CD4-positive, CD25-positive, alpha-beta regulatory T cell (primary cell): ENCODE measurements around the gene YPEL2. TPM values are rescaled to one million over a fixed set of nuclear protein-coding genes. Genes with fewer than 3 reads are reported as not detected.

Source experiments
- ATAC-seq, 2 donors: fragments of 150-1000 bp; cut with Tn5 transposase; one replicate each; pipeline ENCODE4 v1.10.0; 2021; ENCODE audit warnings: low read depth in 2 of 2, moderate number of reproducible peaks in 2 of 2, moderate library complexity in 1 of 2
- DNase-seq, 3 donors: peaks; one replicate each; pipeline versions ENCODE4 v3.0.0 to v3.0.0-alpha.2; 2012 to 2022; ENCODE audit warnings: mixed read lengths in 1 of 3
- H3K27ac ChIP-seq: one replicate; pipeline ENCODE4 v1.7.0; 2013; ENCODE audit warnings: mild to moderate bottlenecking, low read length; ENCODE audit not compliant: insufficient read depth, poor library complexity, severe bottlenecking
- H3K27me3 ChIP-seq: one replicate; pipeline ENCODE4 v1.7.0; 2013; ENCODE audit warnings: low read length; ENCODE audit not compliant: control insufficient read depth, insufficient read depth
- H3K36me3 ChIP-seq: one replicate; pipeline ENCODE4 v1.7.0; 2013; ENCODE audit warnings: mild to moderate bottlenecking, low read length, moderate library complexity; ENCODE audit not compliant: control insufficient read depth, insufficient read depth
- H3K4me1 ChIP-seq: 2 replicates; pipeline ENCODE4 v1.7.0; 2013; ENCODE audit warnings: mild to moderate bottlenecking, low read length; ENCODE audit not compliant: insufficient read depth, control insufficient read depth, poor library complexity, severe bottlenecking
- H3K4me3 ChIP-seq: one replicate; pipeline ENCODE4 v1.7.0; 2013; ENCODE audit warnings: low read depth, mild to moderate bottlenecking, low read length, moderate library complexity
- H3K9me3 ChIP-seq, 2 experiments: 1 replicate in 1 of 2; 2 replicates in 1 of 2; pipeline ENCODE4 v1.7.0; 2013; ENCODE audit warnings: low read length in 2 of 2, mild to moderate bottlenecking in 1 of 2, moderate library complexity in 1 of 2; ENCODE audit not compliant: control insufficient read depth in 2 of 2
- H3K27ac Mint-ChIP-seq, 3 donors: one replicate each; pipeline ENCODE4 v1.8.0; 2020 to 2022; ENCODE audit warnings: mild to moderate bottlenecking in 3 of 3, mixed read lengths in 3 of 3, moderate library complexity in 2 of 3
- H3K27me3 Mint-ChIP-seq: one replicate; pipeline ENCODE4 v1.8.0; 2022; ENCODE audit warnings: mild to moderate bottlenecking, mixed read lengths
- H3K36me3 Mint-ChIP-seq: one replicate; pipeline ENCODE4 v1.8.0; 2020; ENCODE audit warnings: mixed read lengths
- H3K4me1 Mint-ChIP-seq, 4 donors: one replicate each; pipeline ENCODE4 v1.8.0; 2020 to 2022; ENCODE audit warnings: mixed read lengths in 4 of 4, mild to moderate bottlenecking in 1 of 4
- H3K4me3 Mint-ChIP-seq, 4 donors: one replicate each; pipeline ENCODE4 v1.8.0; 2020 to 2022; ENCODE audit warnings: mild to moderate bottlenecking in 4 of 4, mixed read lengths in 4 of 4, moderate library complexity in 3 of 4
- H3K9me3 Mint-ChIP-seq, 7 donors: one replicate each; pipeline ENCODE4 v1.8.0; 2020 to 2022; ENCODE audit warnings: mixed read lengths in 7 of 7, mild to moderate bottlenecking in 3 of 7, moderate library complexity in 2 of 7
- polyA plus RNA-seq, 4 donors: library from polyadenylated mRNA; unstranded; fragments of 300-500 nt; fragmentation: Illumina TruSeq; gene quantifications; one replicate each; pipeline ENCODE4 v1.2.3, GENCODE V29; 2021
- total RNA-seq: library from RNA; stranded (reverse); gene quantifications from one replicate; pipeline ENCODE4 v1.2.3, GENCODE V29; 2022

YPEL2 gene
- total and polyA plus RNA-seq, 5 donors from 2014 or later = 35.7 to 64.3 (median 44.8) TPM

- H3K27me3 ChIP-seq = no peaks in the 10 kb centered on the region
- ATAC-seq = no peak
These were observed 684 bp downstream of the YPEL2 start for GRCh38 chr17:59331929-59332748.

DNA sequence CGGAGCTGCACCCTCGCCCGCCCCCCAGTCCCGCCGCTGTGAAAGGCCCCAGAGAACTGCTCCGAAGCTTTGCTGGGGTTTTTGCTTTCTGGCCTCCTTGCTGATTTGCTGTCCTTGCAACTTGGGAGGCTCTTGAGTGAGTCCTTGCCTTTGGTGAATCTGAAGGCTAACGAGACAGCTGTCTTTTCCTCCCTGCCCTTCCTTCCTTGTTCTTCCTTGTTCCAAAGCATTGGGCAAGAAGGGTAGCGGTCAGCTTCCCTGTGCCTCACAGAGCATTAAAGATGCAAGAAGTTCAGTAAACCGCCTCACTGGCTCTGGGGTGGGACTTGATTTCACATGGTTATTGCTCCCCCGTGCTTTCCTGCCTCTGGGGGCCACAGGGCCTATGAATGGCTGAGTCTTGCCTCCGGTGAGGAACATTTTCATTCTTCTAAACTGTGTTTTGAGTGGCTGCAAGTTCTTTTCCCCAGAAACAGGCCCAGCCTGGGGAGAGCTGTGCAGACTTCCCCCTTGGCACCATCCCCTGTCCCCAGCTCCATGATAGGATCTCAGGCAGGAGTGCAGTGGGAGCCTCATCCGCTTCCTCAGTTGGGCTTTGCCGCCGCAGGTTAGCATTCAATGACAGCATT lies 1.4 kb downstream of the YPEL2 start:
- Mint-ChIP-seq H3K9me3 (peaks cover 0 to 1% (median 0%) of the 10 kb centered on the region in 7 donors), H3K27ac (peak overlapping the region; percentile 91 to 95 (median 93)), H3K27me3 (no peaks in the 10 kb centered on the region), H3K4me1 (peaks cover 34 to 85% (median 71%) of the 10 kb centered on the region in 4 donors), H3K36me3 (no peaks in the 10 kb centered on the region), H3K4me3 (peak overlapping the region; percentile 95 to 97 (median 96))
- Histone ChIP-seq H3K4me3 (peak overlapping the region; percentile 89), H3K9me3 (no peaks in the 10 kb centered on the region), H3K4me1 (peaks cover 78% of the 10 kb centered on the region), H3K36me3 (no peaks in the 10 kb centered on the region), H3K27me3 (no peaks in the 10 kb centered on the region), H3K27ac (peak overlapping the region; percentile 79)
- ATAC-seq (no peak), DNase-seq (no peak)

More at GRCh38 chr17:59331929-59332748, 684 bp downstream of the YPEL2 start:
- no peaks in the 10 kb centered on the region for H3K36me3 Mint-ChIP-seq
- Histone ChIP-seq H3K9me3 (no peaks in the 10 kb centered on the region), H3K27ac (peak overlapping the region; percentile 79), H3K4me1 (peaks cover 85% of the 10 kb centered on the region), H3K4me3 (peak overlapping the region; percentile 89), H3K36me3 (no peaks in the 10 kb centered on the region)
- H3K27me3 Mint-ChIP-seq = no peaks in the 10 kb centered on the region
- peaks cover 34 to 85% (median 73%) of the 10 kb centered on the region in 4 donors for H3K4me1 Mint-ChIP-seq
- H3K4me3 Mint-ChIP-seq = peak overlapping the region; percentile 95 to 97 (median 96)
- DNase-seq = peak; percentile 6 to 40 (median 25)
- peaks cover 0 to 1% (median 0%) of the 10 kb centered on the region in 7 donors for H3K9me3 Mint-ChIP-seq
- peak overlapping the region; percentile 91 to 95 (median 93) for H3K27ac Mint-ChIP-seq

- peaks cover 34 to 82% (median 70%) of the 10 kb centered on the region in 4 donors for H3K4me1 Mint-ChIP-seq
- no peaks in the 10 kb centered on the region for H3K9me3 Mint-ChIP-seq
- H3K36me3 ChIP-seq = no peaks in the 10 kb centered on the region
- no peaks in the 10 kb centered on the region for H3K27me3 ChIP-seq
- no peak overlapping the region for H3K27ac ChIP-seq
- H3K27ac Mint-ChIP-seq = peak overlapping the region in 2 of 3 donors; percentile 23 to 91
- peaks cover 73% of the 10 kb centered on the region for H3K4me1 ChIP-seq
- DNase-seq = no peak
- no peak for ATAC-seq
- peak overlapping the region; percentile 95 to 97 (median 96) for H3K4me3 Mint-ChIP-seq
- peak overlapping the region; percentile 89 for H3K4me3 ChIP-seq
- H3K36me3 Mint-ChIP-seq = no peaks in the 10 kb centered on the region
- H3K27me3 Mint-ChIP-seq = no peaks in the 10 kb centered on the region
- no peaks in the 10 kb centered on the region for H3K9me3 ChIP-seq
These were observed 2.4 kb downstream of the YPEL2 start for GRCh38 chr17:59333836-59334235.

DNA sequence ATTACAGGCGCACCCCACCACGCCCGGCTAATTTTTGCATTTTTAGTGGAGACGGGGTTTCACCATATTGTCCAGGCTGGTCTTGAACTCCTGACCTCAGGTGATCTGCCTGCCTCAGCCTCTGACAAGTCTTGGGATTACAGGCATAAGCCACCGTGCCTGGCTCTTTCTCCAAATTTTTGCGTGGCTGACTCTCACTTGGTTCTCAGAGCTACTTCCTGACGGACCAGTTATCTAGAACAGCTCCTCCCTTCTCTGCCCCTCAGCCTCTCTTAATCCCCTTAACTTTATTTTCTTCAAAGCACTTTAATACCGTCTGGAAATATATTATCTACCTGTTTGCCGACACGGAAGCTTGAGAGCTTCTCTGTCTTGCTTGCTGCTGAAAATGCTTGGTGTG lies 4.2 kb downstream of the YPEL2 start:
- Mint-ChIP-seq H3K9me3 (no peaks in the 10 kb centered on the region), H3K27ac (peak overlapping the region in 2 of 3 donors; percentile 18 to 97), H3K36me3 (peaks cover 5% of the 10 kb centered on the region), H3K4me1 (peaks cover 25 to 72% (median 63%) of the 10 kb centered on the region in 4 donors), H3K27me3 (no peaks in the 10 kb centered on the region), H3K4me3 (peak overlapping the region; percentile 11 to 95 (median 47))
- H3K9me3 ChIP-seq = no peaks in the 10 kb centered on the region
- ATAC-seq (no peak), DNase-seq (no peak)
- no peak overlapping the region for H3K4me3 ChIP-seq
- H3K27me3 ChIP-seq = no peaks in the 10 kb centered on the region
- peaks cover 56% of the 10 kb centered on the region for H3K4me1 ChIP-seq
- peak overlapping the region; percentile 14 for H3K27ac ChIP-seq
- H3K36me3 ChIP-seq = no peaks in the 10 kb centered on the region

GRCh38 chr17:59337741-59338299 lies 6.4 kb downstream of the YPEL2 start:
- Histone ChIP-seq H3K27me3 (no peaks in the 10 kb centered on the region), H3K4me3 (no peak overlapping the region), H3K36me3 (no peaks in the 10 kb centered on the region), H3K4me1 (peaks cover 58% of the 10 kb centered on the region), H3K9me3 (no peaks in the 10 kb centered on the region), H3K27ac (no peak overlapping the region)
- no peaks in the 10 kb centered on the region for H3K27me3 Mint-ChIP-seq
- no peaks in the 10 kb centered on the region for H3K9me3 Mint-ChIP-seq
- H3K4me1 Mint-ChIP-seq = peaks cover 37 to 80% (median 72%) of the 10 kb centered on the region in 4 donors
- DNase-seq (no peak), ATAC-seq (no peak)
- H3K27ac Mint-ChIP-seq = peak overlapping the region in 1 of 3 donors; percentile 45
- peaks cover 5% of the 10 kb centered on the region for H3K36me3 Mint-ChIP-seq
- no peak overlapping the region for H3K4me3 Mint-ChIP-seq

DNA sequence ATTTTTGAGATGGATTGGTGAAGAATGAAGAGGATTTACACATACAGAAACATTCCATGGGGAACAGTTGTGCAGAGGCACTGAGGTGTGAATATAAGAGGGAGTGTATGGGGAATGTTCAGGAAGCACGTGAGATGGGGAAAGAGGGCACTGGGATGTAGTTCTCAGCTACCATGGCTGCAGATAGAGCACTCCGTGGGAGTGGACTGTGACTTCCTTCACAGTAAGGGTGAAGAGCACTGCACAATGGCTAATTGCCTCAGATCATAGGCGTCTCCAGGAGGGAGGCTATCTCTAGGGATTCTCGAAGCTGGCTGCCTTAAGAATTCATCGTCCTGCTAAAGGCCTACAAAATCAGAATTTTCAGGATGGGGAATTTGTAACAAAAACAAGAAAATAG lies 7.0 kb downstream of the YPEL2 start:
- Mint-ChIP-seq H3K27ac (peak overlapping the region in 1 of 3 donors; percentile 17), H3K27me3 (no peaks in the 10 kb centered on the region), H3K4me1 (peaks cover 40 to 80% (median 72%) of the 10 kb centered on the region in 4 donors), H3K36me3 (peaks cover 5% of the 10 kb centered on the region), H3K4me3 (no peak overlapping the region), H3K9me3 (no peaks in the 10 kb centered on the region)
- no peaks in the 10 kb centered on the region for H3K27me3 ChIP-seq
- no peaks in the 10 kb centered on the region for H3K36me3 ChIP-seq
- H3K9me3 ChIP-seq = no peaks in the 10 kb centered on the region
- H3K4me3 ChIP-seq = no peak overlapping the region
- ATAC-seq (no peak), DNase-seq (no peak)
- no peak overlapping the region for H3K27ac ChIP-seq
- H3K4me1 ChIP-seq = peaks cover 58% of the 10 kb centered on the region

DNA sequence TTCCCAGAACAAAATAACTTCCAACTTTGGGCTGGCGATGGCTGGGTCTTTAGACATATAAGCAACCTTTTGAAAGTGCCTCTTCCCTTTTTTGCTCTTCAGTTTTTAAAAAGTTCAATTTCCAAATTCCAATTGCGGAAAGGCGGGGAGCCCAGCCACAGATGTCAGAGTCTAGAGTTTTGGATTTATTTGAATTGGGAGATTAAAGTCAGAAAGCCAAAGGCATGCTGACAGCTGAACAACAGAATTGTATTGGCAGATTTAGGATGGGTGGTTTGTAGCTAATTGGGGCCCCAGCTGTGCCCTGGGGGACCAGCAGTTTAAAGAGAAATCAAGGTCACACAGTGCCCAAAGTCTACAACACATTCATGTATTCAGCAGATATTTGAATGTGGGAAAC lies 10.5 kb downstream of the YPEL2 start:
- Histone ChIP-seq H3K4me3 (peak overlapping the region; percentile 32), H3K27ac (no peak overlapping the region), H3K4me1 (peaks cover 29% of the 10 kb centered on the region), H3K27me3 (no peaks in the 10 kb centered on the region), H3K36me3 (no peaks in the 10 kb centered on the region), H3K9me3 (no peaks in the 10 kb centered on the region)
- no peaks in the 10 kb centered on the region for H3K9me3 Mint-ChIP-seq
- peak overlapping the region; percentile 26 to 87 (median 66) for H3K27ac Mint-ChIP-seq
- H3K36me3 Mint-ChIP-seq = peaks cover 12% of the 10 kb centered on the region
- H3K27me3 Mint-ChIP-seq = no peaks in the 10 kb centered on the region
- DNase-seq (no peak), ATAC-seq (no peak)
- peaks cover 21 to 80% (median 71%) of the 10 kb centered on the region in 4 donors for H3K4me1 Mint-ChIP-seq
- H3K4me3 Mint-ChIP-seq = peak overlapping the region; percentile 8 to 35 (median 24)
